ENCODE results near the gene EXOSC2.

DNA sequence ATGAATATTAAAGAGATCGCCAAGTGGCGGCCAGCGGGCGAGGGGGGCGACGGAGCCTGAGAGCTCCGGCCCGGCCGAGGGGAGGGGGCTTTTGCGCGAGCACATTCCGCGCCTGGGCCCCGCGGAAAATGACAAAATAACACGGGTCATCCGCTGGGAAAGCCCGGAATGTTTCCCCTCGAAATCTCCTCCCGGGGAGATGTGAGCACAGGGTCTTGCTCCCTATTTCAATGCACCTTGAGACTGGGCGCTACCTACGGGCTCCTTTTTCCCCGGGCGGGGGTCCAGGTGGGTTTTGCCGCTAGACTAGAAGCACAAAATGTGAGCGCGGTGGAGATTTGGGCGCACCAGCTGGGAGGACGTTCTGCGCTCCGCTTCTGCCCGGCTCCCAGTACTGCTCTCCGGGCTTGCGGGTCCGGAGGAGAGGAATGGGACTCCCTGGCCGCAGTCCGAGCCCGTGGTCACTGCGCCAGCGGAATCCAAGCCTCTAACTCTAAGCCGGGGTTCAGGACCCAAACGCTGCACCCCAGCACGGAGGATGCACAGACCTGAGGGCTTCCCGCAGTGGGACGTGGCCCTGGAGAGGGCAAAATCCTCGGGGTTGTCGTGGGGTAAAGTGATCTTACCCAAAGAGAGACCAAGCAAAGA lies 32.0 kb upstream of the EXOSC2 start:
- TF ChIP-seq CTCF (IDR thresholded peaks at IDR 0.05) (no peak), POLR2A (IDR thresholded peaks at IDR 0.05) (no peak)

Measured in testis (tissue), 2 donors.